Panc1 (cell line): ENCODE data around the gene KRTAP1-4.

Source experiments
- POLR2AphosphoS5 ChIP-seq: IDR thresholded peaks from 2 replicates; pipeline ENCODE4 v1.6.1; 2012; ENCODE audit warnings: mild to moderate bottlenecking, low read depth, low read length, moderate library complexity
- REST ChIP-seq, 2 experiments: IDR thresholded peaks; 2 replicates each; pipeline ENCODE4 v1.6.1; 2011 to 2012; ENCODE audit warnings: low read depth in 2 of 2, control low read depth in 1 of 2, low read length in 1 of 2, mild to moderate bottlenecking in 1 of 2, moderate library complexity in 1 of 2; ENCODE audit not compliant: insufficient read depth in 1 of 2
- SIN3A ChIP-seq: IDR thresholded peaks from 2 replicates; pipeline ENCODE4 v1.6.1; 2012; ENCODE audit warnings: low read depth, mild to moderate bottlenecking, low read length, moderate library complexity, borderline replicate concordance; ENCODE audit not compliant: insufficient read depth
- TCF7L2 ChIP-seq: IDR thresholded peaks from 2 replicates; pipeline ENCODE4 v1.6.1; 2011; ENCODE audit warnings: mild to moderate bottlenecking, low read depth, low read length, inconsistent platforms
- TF ChIP-seq, protein P1 (sequence below): fragments of 450-650 bp; IDR thresholded peaks from 2 replicates; pipeline ENCODE4 v1.5.1; 2017; ENCODE audit warnings: mild to moderate bottlenecking

DNA sequence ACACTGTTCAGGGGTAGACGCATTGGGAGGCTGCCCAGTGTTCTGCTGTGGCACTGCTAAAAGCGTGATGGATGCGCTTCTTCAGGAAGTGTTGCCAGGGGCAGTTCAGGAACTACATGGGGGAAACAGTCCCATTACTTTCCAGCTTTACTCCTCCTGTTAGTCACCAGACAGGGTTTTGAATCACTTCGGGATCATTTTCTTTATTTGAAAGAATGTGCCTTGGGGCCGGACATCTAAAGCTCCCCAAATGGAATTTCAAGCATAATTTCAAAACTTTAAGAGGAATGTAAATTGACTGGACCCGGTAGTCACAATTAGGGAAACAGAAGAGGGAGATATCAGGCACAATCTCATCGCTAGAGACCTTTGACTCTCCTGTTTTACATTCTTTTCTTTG lies 18.4 kb upstream of the KRTAP1-4 start:
- TF ChIP-seq POLR2AphosphoS5 (no peak), SIN3A (no peak), REST (IDR thresholded peaks at IDR 0.05; ENCODE audit: insufficient read depth in 1 of 2, low read depth in 2 of 2, low read length in 1 of 2) (no peak), TCF7L2 (no peak)
- TF ChIP-seq, protein P1, sequence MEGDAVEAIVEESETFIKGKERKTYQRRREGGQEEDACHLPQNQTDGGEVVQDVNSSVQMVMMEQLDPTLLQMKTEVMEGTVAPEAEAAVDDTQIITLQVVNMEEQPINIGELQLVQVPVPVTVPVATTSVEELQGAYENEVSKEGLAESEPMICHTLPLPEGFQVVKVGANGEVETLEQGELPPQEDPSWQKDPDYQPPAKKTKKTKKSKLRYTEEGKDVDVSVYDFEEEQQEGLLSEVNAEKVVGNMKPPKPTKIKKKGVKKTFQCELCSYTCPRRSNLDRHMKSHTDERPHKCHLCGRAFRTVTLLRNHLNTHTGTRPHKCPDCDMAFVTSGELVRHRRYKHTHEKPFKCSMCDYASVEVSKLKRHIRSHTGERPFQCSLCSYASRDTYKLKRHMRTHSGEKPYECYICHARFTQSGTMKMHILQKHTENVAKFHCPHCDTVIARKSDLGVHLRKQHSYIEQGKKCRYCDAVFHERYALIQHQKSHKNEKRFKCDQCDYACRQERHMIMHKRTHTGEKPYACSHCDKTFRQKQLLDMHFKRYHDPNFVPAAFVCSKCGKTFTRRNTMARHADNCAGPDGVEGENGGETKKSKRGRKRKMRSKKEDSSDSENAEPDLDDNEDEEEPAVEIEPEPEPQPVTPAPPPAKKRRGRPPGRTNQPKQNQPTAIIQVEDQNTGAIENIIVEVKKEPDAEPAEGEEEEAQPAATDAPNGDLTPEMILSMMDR, result no peak
